ENCODE results near the gene RENBP.

The RENBP gene

DNA sequence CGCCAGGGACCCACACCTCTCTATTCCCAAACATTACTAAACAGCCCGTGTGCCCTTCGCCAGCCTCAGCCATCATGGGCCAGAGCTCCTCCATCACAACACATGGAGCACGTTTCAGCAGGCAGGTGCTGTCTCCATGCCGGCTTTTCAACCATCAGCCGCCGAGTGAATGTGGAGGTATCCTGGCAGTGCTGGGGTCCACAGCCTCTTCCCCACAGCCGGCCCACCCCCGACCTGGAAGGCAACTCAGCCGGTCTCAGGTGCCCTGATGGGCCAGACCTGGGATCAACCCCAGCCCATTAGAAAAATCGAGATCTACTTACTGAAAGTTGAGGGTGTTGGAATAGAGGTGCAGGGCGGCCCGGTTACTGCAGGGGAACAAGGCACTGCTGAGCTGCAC, 12.7 kb downstream of the RENBP start:
- DNase-seq, result no peak

DNA sequence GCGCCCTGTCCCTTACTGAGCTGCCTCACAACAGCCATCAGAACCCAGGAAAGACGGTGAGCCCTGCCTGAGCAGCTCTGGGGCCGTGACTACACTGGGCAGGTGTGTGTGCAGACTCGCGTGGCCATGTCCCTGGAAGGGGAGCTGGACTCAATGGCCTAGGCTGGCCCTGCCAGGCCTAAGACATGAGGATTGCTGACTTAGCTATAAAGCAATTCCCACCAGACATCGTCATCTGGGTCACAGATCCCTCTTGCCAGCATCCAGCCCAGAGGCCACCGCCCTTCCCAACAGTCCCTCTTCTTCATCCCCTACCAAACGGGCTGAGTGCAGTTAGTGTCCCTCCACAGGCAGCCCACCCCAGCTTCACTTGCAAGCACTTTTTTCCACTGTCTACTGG, 13.3 kb downstream of the RENBP start:
- DNase-seq, result no peak

DNA sequence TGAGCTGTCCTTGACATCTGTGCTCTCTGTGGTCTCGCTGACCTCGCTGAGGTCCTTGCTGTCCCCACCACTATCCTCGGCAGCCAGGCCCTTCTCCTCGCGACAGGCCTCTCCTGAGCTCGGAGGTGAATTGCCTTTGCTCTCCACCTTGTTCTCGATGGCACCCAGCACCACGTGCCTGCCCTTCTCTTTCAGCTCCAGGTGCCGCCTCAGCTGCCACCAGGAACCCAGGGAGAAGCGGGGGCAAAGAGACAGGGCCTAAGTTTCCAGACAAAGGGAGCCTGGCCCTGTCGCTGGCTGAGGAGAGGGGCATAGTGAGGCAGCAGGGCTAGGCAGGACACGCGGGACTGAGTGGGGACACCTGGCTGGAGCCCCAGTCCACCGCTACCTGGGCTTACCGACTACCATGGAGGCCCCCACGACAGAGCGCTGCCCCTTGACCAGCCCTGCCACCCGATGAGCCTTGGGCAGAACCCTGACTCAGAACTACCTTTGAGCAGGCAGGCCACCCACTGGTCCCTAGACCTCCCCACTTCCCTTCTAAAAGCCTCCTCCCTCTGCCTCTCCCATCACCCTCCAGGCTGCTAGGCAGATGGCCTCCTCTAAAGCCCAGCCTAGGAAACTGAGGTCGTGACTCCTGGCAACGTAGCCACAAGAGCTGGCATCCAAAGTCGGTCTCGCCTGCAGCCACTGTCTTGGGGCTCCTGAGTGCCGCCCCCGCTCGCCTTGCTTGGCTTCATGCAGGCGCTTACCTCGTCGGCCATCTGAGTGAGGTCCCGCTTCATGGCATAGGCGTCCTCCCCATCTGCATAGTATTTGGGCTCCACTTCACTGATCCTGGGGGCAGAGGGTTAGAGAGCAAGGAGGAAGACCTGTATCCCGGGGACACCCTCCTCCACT, 14.2 kb downstream of the RENBP start:
- DNase-seq, result no peak

DNA sequence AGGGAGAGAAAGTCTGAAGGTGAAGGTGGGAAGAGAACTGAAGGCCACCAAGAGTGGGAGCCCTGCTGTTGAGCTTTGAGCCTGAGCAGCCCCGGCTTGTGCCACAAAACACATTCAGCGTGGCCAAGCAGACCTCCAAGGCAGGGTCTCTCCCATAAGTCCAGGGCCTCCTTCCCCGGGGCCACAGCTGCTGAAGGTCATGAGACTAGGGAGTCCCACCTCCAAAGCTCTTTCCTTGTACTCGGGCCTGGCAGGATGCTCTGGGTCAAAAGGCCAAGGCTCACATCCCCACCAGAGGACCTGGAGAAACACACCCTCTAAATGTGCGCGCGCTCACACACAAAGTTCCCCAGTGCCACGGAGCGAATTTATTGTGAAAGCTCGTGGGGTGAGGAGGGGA, 14.9 kb downstream of the RENBP start:
- no peak for DNase-seq

DNA sequence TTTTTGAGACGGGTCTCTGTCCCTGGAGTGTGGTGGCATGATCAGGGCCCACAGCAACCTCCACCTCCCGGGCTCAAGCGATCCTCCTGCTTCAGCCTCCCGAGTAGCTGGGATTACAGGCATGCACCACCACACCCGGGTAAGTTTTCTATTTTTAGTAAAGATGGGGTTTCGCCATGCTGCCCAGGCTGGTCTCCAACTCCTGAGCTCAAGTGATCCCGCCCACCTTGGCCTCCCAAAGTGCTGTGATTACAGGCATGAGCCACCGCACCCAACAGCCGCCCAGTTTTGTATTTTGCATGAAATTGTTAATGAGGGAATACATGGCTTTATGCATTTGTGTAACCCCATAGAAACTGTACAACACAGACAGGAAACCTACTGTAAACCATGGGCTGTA, 15.6 kb downstream of the RENBP start:
- no peak for DNase-seq

DNA sequence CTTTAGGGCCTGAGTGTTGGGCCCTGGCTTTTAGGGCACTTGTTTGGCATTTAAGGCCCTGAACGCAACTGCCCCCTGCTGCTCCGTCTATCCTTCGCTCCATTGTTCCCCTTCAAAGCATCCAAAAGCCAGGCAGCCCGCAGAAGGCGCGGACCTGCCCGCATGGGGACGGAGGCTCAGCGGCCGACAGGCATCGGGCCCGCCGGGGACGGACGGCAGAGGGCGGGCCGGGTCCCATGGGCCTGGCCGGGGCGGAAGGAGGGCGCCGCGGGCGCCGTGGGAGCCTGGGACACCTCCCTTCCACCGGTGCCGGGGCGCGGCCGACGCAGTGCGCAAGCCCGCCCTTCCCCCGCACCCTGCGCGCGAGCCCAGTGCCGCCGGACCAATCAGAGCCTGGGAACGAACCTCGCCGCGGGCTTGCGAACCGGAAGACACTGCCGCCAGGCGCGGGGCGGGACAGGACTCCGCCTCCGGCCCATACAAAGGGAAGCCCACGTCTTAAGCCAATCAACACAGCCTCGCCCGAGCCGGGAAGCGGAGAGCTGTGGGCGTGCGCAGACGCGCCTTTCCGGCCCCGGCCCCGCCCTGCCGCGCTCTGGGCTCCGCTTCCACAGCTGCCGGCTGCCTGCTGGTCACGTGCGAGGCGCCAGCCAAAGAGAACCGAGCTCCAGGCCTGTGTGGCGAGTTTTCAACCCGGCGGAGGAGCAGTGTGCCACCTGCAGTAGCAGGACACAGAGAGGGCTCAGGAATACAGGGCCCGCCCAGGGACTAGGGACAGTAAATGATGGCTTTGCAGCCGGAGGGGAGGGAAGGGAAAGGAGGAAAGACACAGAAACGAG, 16.3 kb downstream of the RENBP start:
- peak; percentile 75 to 95 (median 87) for DNase-seq

DNA sequence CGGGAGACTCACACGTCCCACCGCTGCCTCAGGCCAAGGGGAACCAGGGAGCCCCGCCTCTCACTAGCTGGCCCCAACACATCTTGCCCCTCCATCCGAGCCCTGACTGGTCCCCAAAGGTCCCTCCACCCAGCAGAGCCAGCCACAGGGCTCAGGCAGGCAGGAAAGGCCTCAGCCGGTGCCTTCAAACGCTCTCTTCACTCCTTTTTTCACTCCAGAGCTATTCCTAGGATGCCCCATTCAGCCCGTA, 16.8 kb downstream of the RENBP start:
- peak in 1 of 4 experiments; percentile 46 for DNase-seq

DNA sequence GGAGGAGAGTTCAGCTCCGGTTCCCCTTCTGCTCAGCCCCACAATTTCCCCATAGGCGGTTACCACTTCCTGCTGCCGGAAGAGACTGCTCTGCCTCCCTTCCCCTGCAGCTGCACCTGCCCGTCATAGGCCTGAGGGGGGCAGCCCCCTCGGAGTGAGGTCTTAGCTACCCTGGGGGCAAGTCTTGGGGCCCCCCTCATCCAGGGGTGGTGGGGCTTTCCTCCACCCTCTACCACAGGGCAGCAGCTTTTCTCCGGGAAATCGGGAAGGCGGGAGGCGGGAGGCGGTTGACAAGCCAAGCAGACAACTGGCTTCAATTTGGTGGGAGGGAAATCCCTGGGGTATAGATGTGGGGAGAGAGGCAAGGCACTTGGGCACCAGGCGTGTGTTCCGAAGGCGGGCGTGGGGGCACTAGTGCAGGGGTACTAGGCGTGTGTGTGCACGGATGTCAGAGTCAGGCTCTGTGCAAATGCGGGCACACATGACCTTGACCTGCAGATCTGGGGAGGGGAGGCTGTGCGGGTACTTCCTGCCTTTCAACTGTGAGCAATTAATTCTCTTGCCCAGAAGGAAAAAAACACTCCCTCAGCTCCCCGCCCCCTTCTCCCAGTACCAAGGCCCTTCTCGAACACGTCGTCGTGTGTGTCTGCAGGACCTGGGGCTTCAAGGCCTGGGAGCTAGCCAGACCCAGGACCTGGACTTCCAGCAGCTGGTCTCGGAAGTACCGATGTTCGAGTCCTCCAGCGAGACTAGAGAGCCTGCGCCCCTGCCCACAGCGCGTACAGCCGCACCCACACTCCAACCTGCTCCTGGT, 17.4 kb downstream of the RENBP start:
- peak; percentile 21 to 72 (median 50) for DNase-seq

DNA sequence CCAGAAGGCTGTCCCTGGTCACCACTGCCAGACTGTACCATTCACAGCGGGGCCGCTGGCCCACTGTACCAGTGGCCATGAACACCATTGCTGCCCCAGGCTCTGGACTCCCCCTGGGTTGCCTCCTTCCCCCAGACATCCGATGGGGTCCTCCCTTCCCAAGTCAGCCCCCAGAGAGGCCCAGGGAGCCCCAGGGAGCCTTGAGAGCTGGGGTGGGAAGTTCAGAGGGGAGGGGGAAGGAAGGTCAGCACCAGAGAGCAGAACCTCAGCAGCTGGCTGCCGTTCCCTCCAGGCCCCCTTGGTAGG, 17.9 kb downstream of the RENBP start:
- no peak for DNase-seq

DNA sequence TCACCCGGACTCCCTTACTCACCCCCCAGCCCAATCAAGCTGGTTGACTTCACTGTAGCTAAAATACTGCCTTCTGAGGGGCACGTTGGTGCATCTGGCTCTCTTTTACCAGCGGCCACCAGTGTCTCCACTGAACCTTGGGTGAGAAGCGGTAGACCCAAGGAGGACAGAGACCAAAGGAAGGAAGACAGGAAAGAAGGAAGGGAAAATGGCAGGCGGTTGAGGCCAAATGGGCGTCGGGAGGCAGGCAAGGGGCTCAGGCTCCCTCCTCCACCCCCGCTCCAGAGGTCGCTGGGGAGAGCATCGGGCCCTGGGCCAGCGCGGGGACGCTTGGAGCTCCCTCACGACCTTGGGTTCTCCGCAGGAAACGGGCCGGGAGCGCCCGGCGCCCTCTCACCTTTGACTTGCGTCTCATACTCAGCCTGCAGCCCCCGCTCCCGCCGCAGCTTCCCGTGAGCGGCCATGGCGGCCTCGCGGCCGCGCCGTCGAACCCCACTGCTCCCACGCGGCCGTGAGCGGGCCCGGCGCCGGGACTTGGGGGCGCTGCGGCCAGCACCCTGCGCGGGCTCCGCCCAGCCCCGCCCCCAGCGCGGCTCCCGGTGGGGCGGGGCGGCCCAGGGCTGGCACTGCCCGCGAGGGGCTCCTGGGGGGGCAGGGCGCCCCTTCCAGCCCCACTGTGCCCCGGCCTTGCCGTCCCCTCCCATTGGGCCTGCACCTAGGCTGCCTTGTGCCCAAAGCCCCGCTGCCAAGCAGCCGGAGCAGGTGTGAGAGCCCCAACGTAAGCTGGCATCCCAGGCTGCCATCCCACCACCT, 18.5 kb downstream of the RENBP start, which contains the start of gene ARHGAP4:
Gene ARHGAP4 (minus strand): TSS at position 526 of the 813 bp plus-strand sequence. CDS start 62 bp downstream, at position 464.
- peak in 1 of 4 experiments; percentile 34 for DNase-seq

DNA sequence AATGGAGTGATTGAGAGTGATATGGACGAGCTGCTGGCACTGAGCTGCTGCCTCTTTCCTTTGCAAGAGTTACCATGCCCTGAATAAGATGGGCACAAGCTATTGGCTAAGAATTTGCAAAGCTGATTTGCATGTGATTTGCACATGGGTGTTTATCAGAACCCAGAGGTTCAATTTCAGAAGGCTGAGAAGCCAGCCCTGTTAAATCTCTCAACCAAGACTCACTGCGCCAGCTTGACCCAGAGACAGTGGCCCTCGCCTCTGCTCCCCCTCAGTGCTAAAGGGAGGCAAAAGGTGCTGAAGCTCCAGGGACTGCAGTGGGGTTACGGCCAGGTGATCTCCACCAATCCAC, 19.1 kb downstream of the RENBP start:
- no peak for DNase-seq

DNA sequence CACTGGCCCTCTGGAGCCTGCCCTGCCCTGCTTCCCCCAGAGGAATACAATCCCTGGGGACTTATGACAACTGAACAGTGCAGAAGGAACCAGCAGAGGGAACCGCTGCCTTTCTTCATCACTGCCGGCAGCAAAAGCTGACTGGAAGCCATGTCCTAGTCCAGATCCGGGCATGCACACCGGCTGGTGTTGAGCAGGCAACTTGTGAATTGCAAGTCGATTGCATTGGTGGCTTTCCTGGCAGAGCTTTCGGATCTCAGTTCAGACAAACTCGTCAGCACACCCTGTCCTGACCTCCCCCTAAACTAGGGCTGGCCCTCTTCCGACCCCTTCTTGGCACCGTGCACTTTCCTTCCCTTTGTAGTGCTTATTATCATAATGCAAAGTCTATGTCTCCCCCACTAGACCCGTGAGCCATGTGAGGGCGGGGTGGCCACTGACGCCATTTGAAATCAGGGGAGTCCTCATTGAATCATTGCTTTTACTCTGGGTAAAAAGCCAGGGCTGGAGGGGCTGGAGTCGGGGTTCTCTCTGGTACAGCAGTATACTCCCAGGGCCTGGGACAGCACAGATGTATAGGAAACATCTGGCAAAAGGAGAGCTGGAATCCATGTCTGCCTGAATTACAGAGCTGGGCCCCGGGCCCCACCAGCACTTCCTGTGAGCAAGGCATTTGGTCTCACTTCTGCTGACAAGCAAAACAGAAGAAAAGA, 20.1 kb downstream of the RENBP start:
- peak in 1 of 4 experiments; percentile 26 for DNase-seq

DNA sequence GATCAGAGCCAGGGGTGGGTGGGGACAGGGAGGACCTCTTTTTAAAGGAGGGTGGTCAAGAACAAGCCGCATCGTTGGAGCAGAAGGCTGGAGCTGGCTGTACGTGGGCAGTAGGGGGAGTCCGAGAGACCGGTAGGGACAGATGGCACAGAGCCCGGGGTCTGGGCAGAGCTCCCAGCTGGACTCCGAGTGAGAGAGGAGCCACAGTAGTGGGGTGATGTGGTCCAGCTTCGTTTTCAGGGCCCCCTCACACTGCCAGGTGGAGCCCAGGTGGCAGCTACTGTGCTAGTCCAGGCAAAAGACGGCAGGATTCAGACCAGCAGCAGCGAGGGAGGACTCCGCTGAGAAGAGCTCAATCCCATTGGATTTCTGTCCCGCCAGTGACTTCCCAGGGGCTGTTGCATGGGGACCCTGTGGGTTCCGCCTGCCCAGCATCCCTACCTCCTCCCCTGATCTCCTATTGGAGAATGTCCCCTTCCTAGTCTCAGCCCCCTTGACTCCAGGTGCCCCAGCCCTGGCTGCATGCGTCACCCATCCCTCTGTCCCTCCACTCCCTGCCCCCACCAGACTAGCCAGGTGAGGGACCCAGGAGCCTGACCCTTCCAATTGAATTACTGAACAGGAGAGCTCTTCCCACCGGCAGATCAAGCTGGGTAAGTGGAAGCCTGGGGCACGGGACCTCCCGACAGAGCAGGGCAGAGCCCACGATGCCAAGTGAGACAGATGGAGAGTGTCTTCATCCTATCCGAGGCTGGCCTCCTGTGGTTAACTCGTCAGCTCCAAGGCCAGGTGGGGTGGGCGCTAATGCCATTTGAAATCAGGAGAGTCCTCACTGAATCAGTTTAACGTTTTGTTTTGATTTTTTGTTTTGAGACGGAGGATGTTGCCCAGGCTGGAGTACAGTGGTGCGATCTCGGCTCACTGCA, 21.2 kb downstream of the RENBP start:
- no peak for DNase-seq

DNA sequence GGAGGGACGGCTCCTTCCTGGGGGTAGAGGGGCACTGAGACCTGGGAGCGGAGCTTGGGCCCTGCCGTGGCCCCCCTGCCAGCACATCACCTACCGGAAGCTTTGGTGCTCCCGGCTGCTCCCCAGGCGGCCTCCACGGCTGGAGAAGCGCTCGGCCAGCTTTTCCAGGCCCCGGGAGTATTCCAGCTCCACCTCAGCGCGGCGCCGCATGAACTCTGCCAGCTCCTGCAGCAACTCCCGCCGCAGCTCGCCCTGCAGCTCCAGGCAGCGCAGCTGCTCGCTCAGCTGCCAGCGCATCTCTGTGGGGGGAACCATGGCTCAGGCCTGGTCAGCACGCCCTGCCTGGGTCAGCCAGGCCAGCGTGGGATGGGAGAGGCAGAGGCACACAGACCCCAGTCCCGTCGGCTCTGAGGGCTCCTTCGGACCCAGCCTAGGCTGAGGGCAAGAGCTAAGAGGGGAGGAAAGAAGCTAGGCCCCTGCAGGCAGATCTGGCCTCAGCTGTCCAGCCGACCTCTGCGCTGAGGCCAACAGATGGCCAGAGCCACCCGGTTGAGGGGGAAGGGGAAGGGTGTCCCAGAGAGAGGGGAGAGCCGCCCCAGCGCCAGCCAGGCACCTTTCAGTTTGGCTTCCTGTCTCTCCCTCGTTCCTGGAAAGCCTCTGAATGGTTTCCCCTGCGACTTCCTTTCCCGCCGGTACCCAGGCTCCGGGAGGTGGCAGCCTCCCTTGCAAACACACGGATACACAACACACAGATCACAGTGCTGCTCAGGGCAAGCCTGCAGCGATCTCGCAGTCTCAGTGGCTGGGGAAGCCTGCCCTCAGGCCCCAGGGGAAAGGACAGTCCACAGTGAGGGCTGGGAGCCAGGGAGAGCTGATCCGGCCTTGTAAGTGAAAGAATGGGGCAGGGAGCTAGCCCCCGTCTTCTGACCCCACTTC, 22.7 kb downstream of the RENBP start:
- no peak for DNase-seq

DNA sequence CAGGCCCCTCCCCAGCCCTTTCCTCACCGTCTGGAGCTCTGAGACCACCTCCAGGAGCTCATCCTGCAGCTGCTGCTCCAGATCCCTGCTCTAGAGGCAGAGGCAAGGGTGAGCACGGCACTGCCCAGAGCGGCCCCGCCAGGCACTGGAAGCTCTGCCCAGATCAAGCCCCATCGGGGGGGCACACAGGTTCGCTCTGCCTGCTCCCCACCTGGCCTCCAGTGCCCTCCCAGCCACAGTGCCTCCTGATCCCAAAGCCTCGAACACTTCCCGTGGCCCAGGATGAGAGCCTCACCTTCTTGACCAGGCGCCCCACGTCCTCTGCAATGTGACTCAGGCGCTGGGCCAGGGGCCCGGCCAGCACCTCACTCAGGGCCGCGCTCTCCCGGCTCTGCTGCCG, 23.4 kb downstream of the RENBP start:
- no peak for DNase-seq

DNA sequence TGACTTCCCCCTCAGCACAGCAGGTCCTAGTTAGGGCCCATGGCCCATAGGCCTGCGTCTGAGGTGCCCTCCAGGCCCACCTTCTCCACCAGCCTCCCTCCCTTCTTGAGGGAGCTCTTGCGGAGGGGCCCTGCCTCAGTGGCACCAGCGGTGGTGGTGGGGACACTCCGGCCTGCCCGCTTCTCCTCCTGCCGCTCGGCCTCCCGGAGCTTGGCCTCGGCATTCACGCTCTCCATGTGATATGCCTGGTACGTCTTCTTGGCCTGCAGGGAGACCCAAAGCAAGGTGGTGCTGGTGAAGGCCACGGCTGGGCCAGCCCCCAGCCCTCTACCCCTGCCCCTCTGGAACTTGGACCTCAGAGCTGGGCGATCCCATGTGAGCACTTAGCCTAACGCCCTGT, 23.9 kb downstream of the RENBP start:
- DNase-seq, result no peak

DNA sequence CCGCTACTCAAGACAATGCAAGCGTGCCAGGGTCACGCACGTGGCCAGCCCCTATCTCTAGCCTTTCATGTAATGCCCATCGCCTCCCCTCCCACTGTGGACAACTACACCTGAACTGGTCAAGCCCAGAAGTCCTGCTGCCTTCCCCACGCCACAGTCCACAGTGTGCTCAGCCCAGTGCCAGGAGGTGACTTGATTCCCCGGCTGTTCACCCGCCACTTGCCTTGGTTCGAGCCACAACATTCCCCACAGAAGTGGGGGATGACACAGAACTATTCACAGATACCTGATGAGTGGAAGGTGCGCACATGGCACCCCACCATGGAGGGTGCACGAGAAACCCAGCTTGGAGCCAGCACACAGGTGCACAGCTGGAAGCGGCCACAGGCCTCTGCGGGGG, 25.2 kb downstream of the RENBP start:
- no peak for DNase-seq

DNA sequence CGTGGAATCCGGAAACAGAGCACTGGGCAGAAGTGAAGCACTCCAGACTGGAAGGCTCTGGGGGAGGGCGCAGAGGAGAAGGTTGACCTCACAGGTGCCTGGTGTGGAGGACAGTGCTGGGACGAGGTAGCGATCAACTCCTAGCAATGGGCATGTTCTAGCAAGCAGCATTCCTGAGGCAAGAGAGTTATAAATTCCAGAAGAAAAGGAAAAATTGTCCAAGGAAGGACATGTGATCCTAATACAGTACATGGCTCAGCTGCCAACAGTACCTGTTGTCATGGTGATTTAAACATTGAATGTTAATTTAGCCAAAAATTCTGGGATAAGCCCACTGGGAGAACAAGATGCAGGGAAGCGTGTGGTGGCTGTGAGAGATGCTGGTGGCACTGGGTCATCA, 26.6 kb downstream of the RENBP start:
- no peak for DNase-seq

DNA sequence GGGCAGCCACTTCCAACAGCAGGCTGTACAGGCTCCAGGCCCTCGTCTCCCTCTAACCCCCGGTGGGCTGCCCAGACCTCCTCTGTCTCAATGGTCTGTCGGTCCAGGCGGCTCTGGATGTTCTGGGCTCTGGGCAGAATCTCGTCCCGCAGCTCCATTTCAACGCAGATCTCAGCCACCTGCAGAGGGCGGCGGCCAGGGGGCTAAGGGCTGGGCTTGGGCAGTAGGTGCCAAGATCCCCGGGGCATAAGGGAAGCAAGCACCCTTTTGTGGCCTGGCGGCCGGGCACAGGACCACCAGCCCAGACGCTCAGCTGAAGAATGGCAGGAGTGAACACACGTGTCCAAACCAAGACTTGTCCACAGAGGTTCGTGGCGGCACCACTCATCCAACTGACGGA, 30.7 kb downstream of the RENBP start:
- DNase-seq, result no peak

DNA sequence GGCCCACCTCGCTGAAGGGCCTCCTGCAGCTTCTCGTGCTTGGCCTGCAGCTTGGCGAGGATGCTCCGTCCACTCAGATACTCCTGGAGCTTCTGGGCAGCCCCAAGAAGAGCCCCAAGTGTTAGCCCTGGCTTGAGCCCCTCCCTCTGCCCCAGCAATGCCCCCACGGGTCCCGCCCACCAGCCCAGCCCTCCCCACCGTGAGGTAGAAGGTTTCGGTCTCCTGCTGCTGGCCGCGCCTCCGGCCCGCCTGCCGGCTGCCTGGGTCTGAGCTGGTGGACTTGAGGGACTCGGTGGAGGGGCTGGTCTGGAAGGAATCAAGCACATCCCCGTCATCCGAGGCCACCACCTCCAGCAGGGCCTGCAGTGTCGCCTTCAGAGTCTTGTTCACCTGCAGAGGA, 31.2 kb downstream of the RENBP start:
- DNase-seq, result no peak

Data from activated naive CD4-positive, alpha-beta T cell (primary cell).